CD4-positive, alpha-beta T cell treated with Interleukin-15 for 1 hour (primary cell): ENCODE data around the gene PTPRN2.
"Not testable (repeated sequence)": the region's sequence is repeated elsewhere in the genome, so short reads cannot be mapped to it uniquely, and the experiment has no call there.

Source experiments
- DNase-seq: peaks from one replicate; pipeline ENCODE4 v3.0.0-alpha.2; 2020

PTPRN2 gene

DNA sequence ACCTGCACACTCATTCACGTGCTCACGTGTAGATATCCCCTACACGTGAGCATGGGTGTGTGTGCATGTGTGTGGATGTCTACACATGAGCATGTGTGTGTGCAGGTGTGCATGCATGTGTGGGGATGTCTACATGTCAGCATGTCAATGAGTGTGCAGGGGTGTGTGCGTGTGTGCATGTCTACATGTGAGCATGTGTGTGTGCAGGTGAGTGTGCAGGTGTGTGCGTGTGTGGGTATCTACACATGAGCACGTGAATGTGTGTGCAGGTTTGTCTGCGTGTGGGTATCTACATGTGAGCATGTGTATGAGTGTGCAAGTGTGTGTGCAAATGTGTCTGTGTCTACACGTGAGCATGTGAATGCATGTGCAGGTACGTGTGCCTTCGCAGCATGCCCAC lies 274.8 kb downstream of the PTPRN2 start:
- no peak for DNase-seq

DNA sequence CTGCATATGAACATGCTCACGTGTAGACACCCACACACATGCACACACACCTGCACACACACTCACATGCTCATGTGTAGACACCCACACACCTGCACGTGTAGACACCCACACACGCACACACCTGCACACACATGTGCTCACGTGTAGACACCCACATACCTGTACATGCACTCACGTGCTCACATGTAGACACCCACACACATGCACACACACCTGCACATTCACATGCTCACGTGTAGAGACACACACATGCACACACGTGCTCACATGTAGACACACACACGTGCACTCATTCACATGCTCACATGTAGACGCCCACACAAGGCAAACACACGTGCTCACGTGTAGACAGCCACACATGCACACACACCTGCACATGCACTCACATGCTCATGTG lies 275.8 kb downstream of the PTPRN2 start:
- DNase-seq: no peak

DNA sequence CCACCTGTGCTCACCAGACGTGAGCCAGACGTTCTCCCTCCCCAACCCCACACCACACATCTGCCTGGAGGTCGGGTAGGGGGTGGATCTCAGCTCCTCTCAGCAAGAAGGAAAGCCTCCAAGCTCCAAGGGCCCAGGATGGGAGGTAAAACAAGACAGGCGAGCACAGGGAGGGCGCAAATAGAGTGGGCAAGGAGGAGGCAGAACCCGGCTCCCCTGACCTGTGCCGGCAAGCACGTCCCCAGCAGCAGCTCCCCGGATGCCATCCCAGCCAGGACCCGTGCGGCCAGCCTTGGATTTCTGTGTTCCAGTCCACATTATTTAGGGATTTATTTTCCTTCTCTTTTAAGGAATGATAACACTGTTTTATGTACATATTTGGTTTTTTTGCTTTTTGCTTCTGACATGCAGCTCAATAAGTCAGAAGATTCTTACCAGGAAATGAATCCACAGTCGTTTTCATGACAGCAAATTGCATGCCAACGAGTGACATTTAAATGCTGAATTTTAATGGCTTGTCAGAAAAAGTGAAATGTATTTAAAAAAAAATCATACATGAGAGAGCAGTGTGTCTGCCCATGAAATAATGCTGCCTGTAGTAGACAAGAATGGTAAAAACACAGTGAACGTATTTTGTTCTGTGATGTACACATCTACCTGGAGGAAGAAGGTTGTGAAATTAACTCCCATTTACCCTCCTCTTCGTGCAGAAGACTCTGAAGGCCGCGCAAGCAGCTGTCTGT lies 276.5 kb downstream of the PTPRN2 start:
- DNase-seq: no peak

DNA sequence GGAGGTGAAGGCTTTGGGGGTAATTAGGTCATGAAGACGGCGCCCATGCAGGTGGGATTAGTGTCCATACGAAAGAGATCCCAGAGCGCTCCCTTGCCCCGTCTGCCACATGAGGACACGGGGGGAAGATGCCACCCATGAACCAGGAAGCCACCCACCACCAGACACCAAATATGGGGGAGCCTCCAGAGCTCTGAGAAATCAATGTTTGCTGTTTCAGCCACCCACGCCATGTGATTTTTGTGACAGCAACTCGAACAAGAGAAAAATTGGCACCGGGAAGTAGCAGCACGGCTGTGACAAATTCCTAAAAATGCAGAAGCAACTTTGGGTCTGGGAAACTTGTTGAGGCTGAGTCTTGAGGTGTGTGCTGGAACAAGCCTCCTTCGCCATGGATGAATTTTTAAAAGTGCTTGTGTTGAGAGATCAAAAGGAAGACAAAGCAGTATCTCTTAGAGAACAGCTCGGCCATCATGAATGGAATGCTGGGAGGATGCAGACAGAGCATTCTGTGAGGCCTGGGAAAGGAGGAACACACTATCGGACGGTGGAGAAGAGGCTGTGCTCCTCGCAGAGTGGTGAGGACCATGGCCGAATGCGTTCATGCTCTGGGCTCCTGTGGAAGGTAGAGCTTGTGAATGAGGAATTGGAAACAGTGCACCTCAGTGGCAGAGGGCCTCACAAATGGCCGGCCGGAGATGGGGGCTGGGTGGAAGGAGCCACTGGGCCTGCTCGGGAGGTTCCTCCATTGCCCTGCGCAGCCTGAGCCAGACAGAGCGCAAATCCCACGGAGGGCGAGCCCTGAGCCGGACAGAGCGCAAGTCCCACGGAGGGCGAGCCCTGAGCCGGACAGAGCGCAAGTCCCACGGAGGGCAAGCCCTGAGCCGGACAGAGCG lies 277.5 kb downstream of the PTPRN2 start:
- DNase-seq: no peak

DNA sequence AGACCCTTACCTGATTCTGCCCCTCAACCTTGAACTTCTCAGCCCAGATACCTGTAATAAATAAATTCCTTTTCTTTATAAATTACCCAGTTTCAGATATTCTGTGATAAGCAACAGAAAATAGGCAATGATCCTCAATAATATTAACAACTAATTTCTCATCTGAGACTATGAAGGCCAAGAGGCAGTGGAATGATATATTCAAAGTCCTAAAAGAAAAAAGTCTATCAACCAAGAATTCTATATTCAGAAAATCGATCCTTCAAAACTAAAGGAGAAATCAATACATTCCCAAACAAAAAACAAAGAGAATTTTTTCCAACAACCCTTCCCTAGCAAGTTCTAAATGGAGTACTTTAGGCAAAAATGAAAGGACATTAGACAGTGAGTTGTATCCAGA lies 279.6 kb downstream of the PTPRN2 start:
- DNase-seq: no peak

DNA sequence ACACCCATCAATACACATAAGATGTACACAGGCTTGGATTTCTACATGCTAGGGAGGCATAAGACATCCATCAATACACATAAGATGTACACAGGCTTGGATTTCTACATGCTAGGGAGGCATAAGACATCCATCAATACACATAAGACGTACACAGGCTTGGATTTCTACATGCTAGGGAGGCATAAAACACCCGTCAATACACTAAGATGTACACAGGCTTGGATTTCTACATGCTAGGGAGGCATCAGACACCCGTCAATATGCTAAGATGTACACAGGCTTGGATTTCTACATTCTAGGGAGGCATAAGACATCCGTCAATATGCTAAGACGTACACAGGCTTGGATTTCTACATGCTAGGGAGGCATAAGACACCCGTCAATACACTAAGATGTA lies 283.6 kb downstream of the PTPRN2 start:
- not testable (repeated sequence) for DNase-seq

DNA sequence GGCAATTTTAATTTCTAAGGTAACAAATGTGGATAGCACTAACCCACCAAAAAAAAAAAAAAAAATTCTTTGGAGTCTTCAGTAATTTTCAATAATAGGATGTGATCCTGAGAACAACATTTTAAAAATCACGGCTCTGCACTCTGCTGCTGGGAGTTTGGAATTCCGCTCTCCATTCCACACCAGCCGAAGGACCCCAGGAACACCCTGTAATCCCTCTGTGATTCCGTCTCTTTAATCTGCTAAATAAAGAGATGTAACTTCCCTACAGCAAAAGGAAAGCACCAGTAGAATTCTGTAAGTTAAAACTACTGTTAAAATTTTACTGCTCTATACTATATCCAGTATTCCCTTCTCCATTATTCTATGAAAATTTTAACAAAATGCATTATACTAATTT lies 284.5 kb downstream of the PTPRN2 start:
- no peak for DNase-seq

DNA sequence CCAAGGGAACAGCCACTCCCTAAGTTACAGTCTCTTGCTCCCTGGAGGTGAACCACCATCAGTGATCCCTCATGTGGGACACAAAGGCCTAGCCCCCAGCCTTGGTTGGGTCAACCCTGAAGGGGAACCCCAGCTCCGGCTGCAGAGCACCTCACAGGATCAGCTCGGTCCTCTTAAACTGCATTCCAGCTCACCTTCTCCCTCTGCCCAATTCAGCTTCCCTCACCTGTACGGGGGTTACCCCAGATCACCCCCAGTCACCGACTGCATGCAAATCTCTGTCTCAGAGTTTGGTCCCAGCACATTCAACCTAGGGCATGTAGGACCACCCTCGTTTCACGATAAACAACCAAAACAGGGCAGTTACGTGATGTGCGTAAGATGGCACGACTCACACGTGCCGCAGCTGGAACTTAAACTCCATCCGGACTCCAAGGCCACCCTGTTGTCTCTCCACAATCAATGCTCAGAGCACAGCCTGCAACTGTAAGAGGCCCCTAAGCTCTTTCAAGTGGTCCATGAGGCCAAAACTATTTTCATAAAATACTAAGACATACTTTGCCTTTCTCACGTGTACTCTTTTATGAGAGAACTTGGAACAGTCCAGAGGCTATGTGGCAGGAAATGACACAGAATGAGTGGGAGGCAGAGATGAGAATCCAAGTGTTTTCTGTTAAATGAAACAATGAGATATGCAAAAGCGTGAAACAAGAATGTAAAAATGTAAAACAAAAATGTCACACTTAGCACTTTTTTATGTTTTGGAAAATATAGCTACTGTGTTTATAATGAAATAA lies 285.2 kb downstream of the PTPRN2 start:
- DNase-seq: no peak

DNA sequence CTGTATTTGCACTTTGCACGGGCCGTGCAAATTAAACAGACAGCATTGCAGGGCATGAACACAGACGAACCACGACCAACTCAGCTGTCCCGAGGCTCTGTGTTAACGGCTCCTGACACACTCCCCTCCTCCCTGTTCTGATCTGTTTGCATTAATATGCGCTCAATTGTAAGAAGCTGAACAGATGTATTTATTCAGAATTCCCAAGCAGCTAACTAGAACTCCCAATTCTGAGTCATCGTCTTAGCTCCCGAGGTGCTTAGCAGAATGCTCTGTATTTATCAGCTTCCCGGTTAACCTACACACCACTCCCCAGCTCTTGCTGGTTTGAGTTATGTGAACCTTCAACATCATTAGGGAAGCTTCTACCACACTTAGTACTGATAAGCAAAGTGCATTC lies 286.4 kb downstream of the PTPRN2 start:
- DNase-seq: no peak

DNA sequence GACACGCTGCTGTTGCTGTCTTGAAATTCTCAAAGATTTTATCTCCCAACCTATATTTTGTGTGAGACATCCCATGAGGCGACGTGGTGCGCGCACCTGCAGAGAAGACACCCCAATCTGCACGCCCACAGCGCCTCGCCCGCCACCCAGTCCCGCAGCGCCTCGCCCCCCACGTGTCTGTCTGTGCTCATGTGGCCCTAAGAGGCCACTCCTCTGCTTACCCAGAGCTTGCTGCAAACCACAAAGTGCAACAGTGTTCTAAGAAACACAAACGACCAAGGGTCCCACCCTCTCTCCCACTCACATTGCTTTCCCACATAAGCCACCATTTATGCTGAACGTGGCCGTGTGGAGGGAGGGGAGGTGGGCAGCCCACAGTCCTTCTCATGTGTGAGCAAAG lies 287.2 kb downstream of the PTPRN2 start:
- DNase-seq: no peak

DNA sequence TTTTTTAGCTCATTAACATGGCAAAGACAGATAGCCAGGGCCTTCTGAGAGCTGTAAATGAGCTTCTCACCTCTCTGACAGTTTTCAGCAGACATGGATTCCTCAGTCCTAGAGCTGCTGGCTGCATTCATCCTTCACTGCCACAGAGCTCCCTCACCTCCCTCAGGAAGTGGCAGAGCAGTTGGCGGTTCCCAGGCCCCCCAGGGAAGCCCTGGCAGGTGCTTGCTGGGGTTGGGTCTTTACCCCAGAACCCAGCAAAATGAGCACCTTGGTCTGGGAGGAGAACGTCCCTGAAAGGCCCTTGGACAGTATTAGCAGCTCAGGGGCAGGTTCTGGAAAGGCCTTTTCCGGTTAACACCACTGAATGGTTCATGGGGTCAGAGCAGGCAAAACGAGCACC lies 288.0 kb downstream of the PTPRN2 start:
- DNase-seq: no peak

DNA sequence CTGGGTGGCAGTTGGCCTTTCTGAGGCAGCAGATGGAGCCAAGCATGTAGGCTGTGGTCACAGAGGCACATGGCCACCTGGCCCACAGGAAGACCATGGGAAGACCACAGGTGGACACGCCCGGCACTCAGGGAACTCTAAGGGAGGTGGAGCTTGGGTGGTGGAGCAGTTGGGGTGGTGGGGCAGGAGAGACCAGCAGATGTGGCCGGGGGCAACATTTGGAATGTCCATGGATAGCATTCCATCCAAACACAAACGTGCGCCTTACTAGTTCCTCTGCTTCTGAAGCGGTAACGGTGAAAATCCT lies 290.9 kb downstream of the PTPRN2 start:
- no peak for DNase-seq

DNA sequence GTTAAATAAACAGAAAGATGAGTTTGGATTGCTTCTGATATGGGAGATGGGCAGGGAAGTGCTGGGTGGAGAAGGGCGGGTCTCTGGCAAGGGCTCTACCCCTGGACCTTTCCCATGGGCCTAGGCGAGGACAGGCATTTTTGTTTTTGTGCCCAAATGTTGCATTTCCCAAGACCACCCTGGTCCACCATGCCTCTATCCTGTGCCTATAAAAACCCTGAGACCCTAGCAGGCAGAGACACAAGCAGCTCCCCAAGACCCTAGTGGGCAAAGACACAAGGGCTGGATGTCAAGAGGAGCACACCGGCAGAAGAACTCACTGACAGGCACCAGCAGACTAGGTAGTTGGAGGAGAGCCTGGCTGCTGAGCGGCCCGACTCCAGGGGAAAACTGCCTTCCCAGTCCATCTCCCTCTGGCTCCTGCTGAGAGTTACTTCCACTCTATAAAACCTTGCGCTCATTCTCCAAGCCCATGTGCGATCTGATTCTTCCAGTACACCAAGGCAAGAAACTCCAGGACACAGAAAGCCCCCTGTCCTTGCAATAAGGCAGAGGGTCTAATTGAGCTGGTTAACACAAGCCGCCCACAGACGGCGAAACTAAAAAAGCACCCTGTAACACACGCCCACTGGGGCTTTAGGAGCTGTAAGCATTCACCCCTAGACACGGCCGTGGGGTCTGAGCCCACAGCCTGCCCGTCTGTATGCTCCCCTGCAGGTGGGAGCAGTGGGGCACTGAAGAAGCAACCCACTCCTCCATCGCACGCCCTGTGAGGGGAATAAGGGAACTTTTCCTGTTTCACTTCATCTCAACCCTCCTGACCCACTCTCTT lies 291.4 kb downstream of the PTPRN2 start:
- DNase-seq: no peak

DNA sequence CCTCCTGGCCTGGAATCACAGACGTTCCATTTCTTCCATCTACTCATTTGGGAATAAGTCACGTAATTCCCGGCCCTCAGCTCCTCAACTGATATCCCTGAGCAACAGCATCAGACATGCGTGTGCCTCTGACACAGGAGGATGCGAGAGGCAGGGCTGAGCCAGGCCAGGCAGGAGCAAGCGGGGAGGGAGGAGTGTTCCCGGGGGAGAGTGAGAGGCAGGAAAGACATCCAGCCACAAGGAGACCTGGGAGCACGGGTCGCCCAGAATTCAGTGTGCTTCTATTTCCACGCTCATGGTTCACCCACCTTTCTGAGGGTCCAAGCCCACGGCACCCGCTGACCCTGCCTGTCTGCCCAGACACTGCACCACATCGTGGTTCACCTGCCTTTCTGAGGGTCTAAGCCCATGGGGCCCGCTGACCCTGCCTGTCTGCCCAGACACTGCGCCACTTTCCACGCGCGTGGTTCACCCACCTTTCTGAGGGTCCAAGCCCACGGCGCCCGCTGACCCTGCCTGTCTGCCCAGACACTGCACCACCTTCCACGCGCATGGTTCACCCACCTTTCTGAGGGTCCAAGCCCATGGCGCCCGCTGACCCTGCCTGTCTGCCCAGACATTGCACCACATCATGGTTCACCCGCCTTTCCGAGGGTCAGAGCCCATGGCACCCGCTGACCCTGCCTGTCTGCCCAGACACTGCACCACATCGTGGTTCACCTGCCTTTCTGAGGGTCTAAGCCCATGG lies 293.0 kb downstream of the PTPRN2 start:
- not testable (repeated sequence) for DNase-seq

DNA sequence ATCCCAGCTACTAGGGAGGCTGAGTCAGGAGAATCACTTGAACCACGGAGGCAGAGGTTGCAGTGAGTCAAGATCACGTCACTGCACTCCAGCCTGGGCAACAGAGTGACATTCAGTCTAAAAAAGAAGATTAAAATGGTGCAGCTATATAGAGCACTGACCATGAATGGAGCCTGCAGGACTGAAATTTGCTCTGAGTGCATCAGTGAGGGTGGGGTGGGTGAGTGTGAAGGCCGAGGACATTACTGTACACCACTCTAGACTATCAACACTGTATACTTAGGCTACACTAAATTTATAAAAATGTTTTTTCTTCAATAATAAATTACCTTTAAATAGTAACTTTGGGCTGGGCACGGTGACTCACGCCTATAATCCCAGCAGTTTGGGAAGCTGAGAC lies 294.7 kb downstream of the PTPRN2 start:
- DNase-seq: no peak

DNA sequence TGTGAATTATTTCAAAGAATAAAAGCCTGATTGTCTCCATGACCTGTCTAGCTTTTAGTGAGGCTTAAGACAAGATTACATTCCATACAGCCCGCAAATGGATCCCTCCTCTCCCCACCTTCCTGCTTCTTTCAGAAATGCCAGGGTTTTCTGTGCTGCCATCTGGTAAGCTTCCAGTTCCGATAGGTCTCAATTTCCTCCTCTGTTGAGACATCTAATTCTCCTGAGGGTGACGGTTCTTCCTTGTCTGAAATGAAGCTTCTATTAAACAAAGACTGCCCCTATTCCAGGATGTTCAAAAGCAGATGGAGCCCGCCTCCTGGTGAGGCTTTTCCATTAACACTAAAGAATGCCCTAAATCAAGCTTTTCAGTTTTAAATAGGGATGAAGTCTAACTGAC lies 295.6 kb downstream of the PTPRN2 start:
- no peak for DNase-seq

DNA sequence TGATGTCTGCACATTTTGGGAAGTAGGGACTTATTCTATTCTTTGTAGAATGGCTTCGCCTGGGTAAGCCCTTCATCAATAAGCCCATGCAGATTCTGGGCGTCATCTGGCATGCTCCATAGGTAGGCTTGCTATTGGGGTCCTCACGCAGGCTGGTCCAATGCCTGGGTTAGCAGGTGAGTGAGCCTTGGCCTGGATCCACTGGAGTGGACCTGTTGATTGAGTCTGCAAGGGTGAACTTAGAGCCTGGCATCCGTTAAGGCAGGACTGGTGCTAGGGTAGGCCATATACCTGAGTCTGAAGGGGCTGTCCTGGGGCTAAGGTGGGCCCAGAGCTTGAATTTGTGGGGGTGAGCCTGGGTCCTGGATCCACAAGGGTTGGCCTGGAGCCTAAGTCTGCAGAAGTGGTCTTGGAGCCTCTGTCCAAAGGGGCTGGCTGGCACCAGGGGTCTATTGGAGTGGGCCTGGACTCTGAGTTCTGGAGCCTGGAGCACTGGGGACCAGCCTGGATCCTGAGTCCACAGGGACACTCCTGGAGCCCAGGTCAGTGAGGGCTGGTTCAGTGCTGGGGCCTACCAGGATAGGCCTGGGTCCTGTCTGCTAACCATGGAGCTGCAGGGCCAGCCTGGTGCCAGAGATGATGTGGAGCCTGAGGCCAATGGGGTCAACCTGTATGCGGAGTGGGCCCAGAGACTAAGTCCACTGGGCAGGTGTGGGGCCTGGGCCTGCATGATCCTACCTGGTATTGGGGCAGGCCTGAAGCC lies 297.7 kb downstream of the PTPRN2 start:
- no peak for DNase-seq

DNA sequence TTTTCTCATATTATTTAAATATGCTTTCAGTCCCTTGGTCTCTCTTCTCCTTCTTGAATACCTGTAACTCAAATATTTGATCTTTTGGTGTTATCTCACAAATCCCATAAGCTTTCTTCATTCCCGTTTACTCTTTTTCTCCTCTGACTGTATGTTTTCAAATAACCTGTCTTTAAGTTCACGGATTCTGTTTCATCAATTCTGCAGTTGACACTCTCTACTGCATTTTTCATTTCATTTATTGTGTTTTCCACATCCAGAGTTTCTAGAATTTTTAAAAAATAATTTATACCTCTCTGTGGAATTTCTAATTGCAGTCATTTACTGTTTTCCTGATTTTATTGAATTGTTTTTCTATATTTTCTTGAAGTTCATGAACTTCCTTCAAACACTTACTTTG lies 298.4 kb downstream of the PTPRN2 start:
- no peak for DNase-seq

DNA sequence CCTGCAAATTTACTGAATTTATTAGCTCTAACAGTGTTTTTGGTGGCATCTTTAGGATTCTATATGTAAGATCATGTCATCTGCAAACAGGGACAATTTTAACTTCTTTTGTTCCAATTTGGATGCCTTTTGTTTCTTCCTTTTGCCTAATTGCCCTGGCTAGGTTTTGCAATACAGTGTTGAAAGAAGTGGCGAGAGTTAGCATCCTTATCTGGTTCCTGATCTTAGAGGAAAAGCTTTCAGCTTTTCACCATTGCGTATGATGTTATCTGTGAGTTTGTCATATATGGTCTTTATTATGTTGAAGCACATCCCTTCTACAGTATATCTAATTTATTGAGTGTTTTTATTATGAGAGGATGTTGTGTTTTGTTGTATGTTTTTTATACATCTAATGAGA lies 301.4 kb downstream of the PTPRN2 start:
- DNase-seq: no peak

DNA sequence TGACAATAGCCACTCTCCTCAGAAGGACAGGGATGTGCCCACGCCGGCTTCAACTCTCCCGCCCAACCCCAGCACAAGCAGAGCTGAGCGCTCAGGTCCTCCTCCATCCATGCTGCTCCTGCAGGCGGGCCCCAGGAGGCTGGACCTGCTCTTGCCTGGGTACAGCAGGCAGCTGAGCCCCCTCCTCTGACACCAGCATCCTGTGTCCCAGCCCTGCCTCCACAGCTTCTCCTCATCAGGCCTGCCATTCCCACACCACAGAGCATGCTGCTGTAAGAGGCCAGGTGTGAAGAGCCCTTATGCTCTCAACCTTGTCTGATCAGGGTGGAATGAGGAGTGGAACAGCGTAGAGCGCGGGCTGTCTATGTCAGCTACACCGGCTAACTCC lies 302.2 kb downstream of the PTPRN2 start:
- DNase-seq: no peak
